CD4-positive, alpha-beta memory T cell (primary cell): Measurements from ENCODE around the gene ARFGAP2. TPM values are rescaled to one million over a fixed set of nuclear protein-coding genes. Genes with fewer than 3 reads are reported as not detected.

Experiments used
- CTCF ChIA-PET: fragments of 350-600 bp; sonication (Branson Sonifier 250); formaldehyde crosslinking; loops from one replicate; lab custom pipeline; 2021; ENCODE audit warnings: inconsistent platforms; ENCODE audit not compliant: partially characterized antibody; lab: Charles Lee
- POLR2A ChIA-PET: fragments of 350-600 bp; sonication (Branson Sonifier 250); formaldehyde crosslinking; loops from one replicate; lab custom pipeline; 2021; ENCODE audit not compliant: partially characterized antibody; lab: Charles Lee
- DNase-seq, 5 donors: peaks; one replicate each; pipeline versions ENCODE4 v3.0.0 to v3.0.0-alpha.2; 2020 to 2022; ENCODE audit warnings: mixed read lengths in 1 of 5
- H3K27ac ChIP-seq: one replicate; pipeline ENCODE4 v1.7.0; 2013; ENCODE audit warnings: low read depth, low read length
- H3K27me3 ChIP-seq: 2 replicates; pipeline ENCODE4 v1.7.0; 2013; ENCODE audit warnings: mild to moderate bottlenecking, low read length, moderate library complexity; ENCODE audit not compliant: insufficient read depth
- H3K36me3 ChIP-seq: 2 replicates; pipeline ENCODE4 v1.7.0; 2013; ENCODE audit warnings: mild to moderate bottlenecking, low read length, moderate library complexity; ENCODE audit not compliant: insufficient read depth
- H3K4me1 ChIP-seq: 2 replicates; pipeline ENCODE4 v1.7.0; 2013; ENCODE audit warnings: mild to moderate bottlenecking, low read length, moderate library complexity; ENCODE audit not compliant: insufficient read depth
- H3K4me3 ChIP-seq, 2 donors: one replicate each; pipeline ENCODE4 v1.7.0; 2013; ENCODE audit warnings: low read length in 2 of 2, mild to moderate bottlenecking in 1 of 2
- H3K9me3 ChIP-seq, 2 donors: one replicate each; pipeline ENCODE4 v1.7.0; 2013; ENCODE audit warnings: low read length in 2 of 2, control low read depth in 1 of 2; ENCODE audit not compliant: control insufficient read depth in 1 of 2
- H3K27ac Mint-ChIP-seq, 7 donors: one replicate each; pipeline ENCODE4 v1.8.0; 2020 to 2021; ENCODE audit warnings: mixed read lengths in 7 of 7, mild to moderate bottlenecking in 6 of 7, inconsistent platforms in 3 of 7, moderate library complexity in 3 of 7
- H3K27me3 Mint-ChIP-seq, 2 donors: one replicate each; pipeline ENCODE4 v1.8.0; 2020 to 2021; ENCODE audit warnings: mixed read lengths in 2 of 2
- H3K36me3 Mint-ChIP-seq, 2 donors: one replicate each; pipeline ENCODE4 v1.8.0; 2020 to 2021; ENCODE audit warnings: mixed read lengths in 2 of 2, inconsistent platforms in 1 of 2, mild to moderate bottlenecking in 1 of 2
- H3K4me1 Mint-ChIP-seq, 4 donors: one replicate each; pipeline ENCODE4 v1.8.0; 2020 to 2021; ENCODE audit warnings: mixed read lengths in 4 of 4, mild to moderate bottlenecking in 1 of 4
- H3K4me3 Mint-ChIP-seq, 8 donors: one replicate each; pipeline ENCODE4 v1.8.0; 2020 to 2021; ENCODE audit warnings: mixed read lengths in 8 of 8, mild to moderate bottlenecking in 7 of 8, moderate library complexity in 6 of 8, inconsistent platforms in 3 of 8
- H3K9me3 Mint-ChIP-seq, 8 donors: one replicate each; pipeline ENCODE4 v1.8.0; 2020 to 2021; ENCODE audit warnings: mixed read lengths in 8 of 8, mild to moderate bottlenecking in 5 of 8, inconsistent platforms in 3 of 8, moderate library complexity in 1 of 8
- intact Hi-C: fragments of 100-400 bp; cut with micrococcal nuclease; formaldehyde crosslinking; loops from one replicate; pipeline ENCODE4 v1.15.1; 2023
- polyA plus RNA-seq, 2 donors: library from polyadenylated mRNA; unstranded; fragments of 300-500 nt; fragmentation: Illumina TruSeq; gene quantifications; one replicate each; pipeline ENCODE4 v1.2.3, GENCODE V29; 2021
- total RNA-seq, 2 experiments: library from RNA; stranded (reverse); gene quantifications; one replicate each; pipeline ENCODE4 v1.2.3, GENCODE V29; 2021

ARFGAP2 gene
- total RNA-seq, result 100 to 1,000 TPM; 141 to 142 TPM
- polyA plus RNA-seq, result 100 to 1,000 TPM in 1 of 2 donors, 10 to 100 TPM in 1; 88.6 to 134 TPM

- Mint-ChIP-seq H3K36me3 (peaks cover 14 to 35% of the 10 kb centered on the region in 2 donors), H3K27ac (peak within 1 kb of the TSS; percentile 99 to 100 (median 99)), H3K27me3 (peaks cover 0 to 5% of the 10 kb centered on the region in 2 donors), H3K9me3 (no peaks in the 10 kb centered on the region), H3K4me1 (peaks cover 16 to 65% (median 36%) of the 10 kb centered on the region in 4 donors), H3K4me3 (peak within 1 kb of the TSS; percentile 97 to 100 (median 98))
- peak within 1 kb of the TSS; percentile 92 for H3K27ac ChIP-seq
- H3K4me3 ChIP-seq, result peak within 1 kb of the TSS; percentile 89 to 91
- peaks cover 32% of the 10 kb centered on the region for H3K36me3 ChIP-seq
- no peaks in the 10 kb centered on the region for H3K9me3 ChIP-seq
- CTCF ChIA-PET, result interaction anchor here (1.0 to 3.7 kb wide), 8 partner anchors 10 to 88 kb away, joined by 3 to 42 read pairs (median 8); partner anchors contain the start of genes DDB2 and PACSIN3
- peaks cover 42% of the 10 kb centered on the region for H3K4me1 ChIP-seq
- peak; percentile 96 to 97 (median 97) for DNase-seq
- POLR2A ChIA-PET, result interaction anchor here (0.5 to 3.6 kb wide), 11 partner anchors 10 to 1057 kb away, joined by 3 to 66 read pairs (median 11); partner anchors contain the start of genes ACP2, DDB2, MADD and PACSIN3
- no peaks in the 10 kb centered on the region for H3K27me3 ChIP-seq
- intact Hi-C loops, result loop anchor here (1.0 to 10.0 kb wide), 10 partner anchors 10 to 678 kb away; partner anchors contain the start of genes ACP2, DDB2, KBTBD4 and NDUFS3
These were observed at the start of gene ARFGAP2 for GRCh38 chr11:47176328-47177228. TSS of gene ARFGAP2 (minus strand) at chr11:47176879. CDS start at chr11:47176853, 26 bp downstream.

GRCh38 chr11:47225552-47226400 is 49.1 kb upstream of the ARFGAP2 start:
- CTCF ChIA-PET, result no interaction called here
- Histone ChIP-seq H3K27ac (no peak overlapping the region), H3K27me3 (no peaks in the 10 kb centered on the region), H3K9me3 (no peaks in the 10 kb centered on the region), H3K36me3 (no peaks in the 10 kb centered on the region), H3K4me3 (no peak overlapping the region), H3K4me1 (no peaks in the 10 kb centered on the region)
- H3K36me3 Mint-ChIP-seq, result peaks cover 27 to 34% of the 10 kb centered on the region in 2 donors
- peak overlapping the region in 3 of 7 donors; percentile 73 to 85 (median 75) for H3K27ac Mint-ChIP-seq
- DNase-seq, result no peak
- no peak overlapping the region for H3K4me3 Mint-ChIP-seq
- H3K27me3 Mint-ChIP-seq, result no peaks in the 10 kb centered on the region
- peaks cover 3 to 8% (median 5%) of the 10 kb centered on the region in 4 donors for H3K4me1 Mint-ChIP-seq
- intact Hi-C loops, result no loop called here
- POLR2A ChIA-PET, result interaction anchor here (0.6 kb wide), 1 partner anchor 148 kb away, joined by 4 read pairs; no protein-coding TSS in a partner anchor
- H3K9me3 Mint-ChIP-seq, result no peaks in the 10 kb centered on the region

- Mint-ChIP-seq H3K9me3 (no peaks in the 10 kb centered on the region), H3K4me3 (no peak overlapping the region), H3K36me3 (peaks cover 29 to 43% of the 10 kb centered on the region in 2 donors), H3K27ac (peak overlapping the region in 1 of 7 donors; percentile 19), H3K27me3 (no peaks in the 10 kb centered on the region), H3K4me1 (peaks cover 15 to 22% (median 17%) of the 10 kb centered on the region in 4 donors)
- DNase-seq, result no peak
- no peaks in the 10 kb centered on the region for H3K27me3 ChIP-seq
- intact Hi-C loops, result no loop called here
- POLR2A ChIA-PET, result no interaction called here
- CTCF ChIA-PET, result interaction anchor here (1.9 kb wide), 1 partner anchor 10 kb away, joined by 4 read pairs; no protein-coding TSS in a partner anchor
- no peak overlapping the region for H3K4me3 ChIP-seq
- peaks cover 10% of the 10 kb centered on the region for H3K4me1 ChIP-seq
- no peak overlapping the region for H3K27ac ChIP-seq
- H3K9me3 ChIP-seq, result no peaks in the 10 kb centered on the region
- peaks cover 12% of the 10 kb centered on the region for H3K36me3 ChIP-seq
These were observed 46.0 kb upstream of the ARFGAP2 start for GRCh38 chr11:47222696-47223095.

- H3K27me3 ChIP-seq, result no peaks in the 10 kb centered on the region
- Mint-ChIP-seq H3K27ac (peak overlapping the region in 5 of 7 donors; percentile 4 to 83 (median 24)), H3K9me3 (no peaks in the 10 kb centered on the region), H3K36me3 (peaks cover 14 to 50% of the 10 kb centered on the region in 2 donors), H3K4me1 (peaks cover 26 to 38% (median 29%) of the 10 kb centered on the region in 4 donors), H3K27me3 (no peaks in the 10 kb centered on the region), H3K4me3 (peak overlapping the region in 1 of 8 donors; percentile 45)
- DNase-seq, result no peak
- CTCF ChIA-PET, result interaction anchor here (2.0 kb wide), 1 partner anchor 43 kb away, joined by 4 read pairs; no protein-coding TSS in a partner anchor
- intact Hi-C loops, result no loop called here
- H3K4me3 ChIP-seq, result no peak overlapping the region
- POLR2A ChIA-PET, result interaction anchor here (0.8 to 1.7 kb wide), 5 partner anchors 9 to 34 kb away, joined by 3 to 5 read pairs (median 4); partner anchors contain the start of gene ACP2
- no peaks in the 10 kb centered on the region for H3K9me3 ChIP-seq
- no peak overlapping the region for H3K27ac ChIP-seq
- H3K36me3 ChIP-seq, result peaks cover 12% of the 10 kb centered on the region
- H3K4me1 ChIP-seq, result peaks cover 29% of the 10 kb centered on the region
These were observed 43.7 kb upstream of the ARFGAP2 start for GRCh38 chr11:47220401-47220821.

- intact Hi-C loops, result loop anchor here (1.0 to 5.0 kb wide), 2 partner anchors 18 to 551 kb away; partner anchors contain the start of gene FNBP4
These were observed 39.6 kb upstream of the ARFGAP2 start for GRCh38 chr11:47216121-47216798.

More at GRCh38 chr11:47216121-47216798, 39.6 kb upstream of the ARFGAP2 start:
- peak overlapping the region; percentile 81 for H3K27ac ChIP-seq
- H3K4me1 ChIP-seq, result peaks cover 37% of the 10 kb centered on the region
- Mint-ChIP-seq H3K36me3 (peaks cover 14 to 43% of the 10 kb centered on the region in 2 donors), H3K9me3 (no peaks in the 10 kb centered on the region), H3K27ac (peak overlapping the region; percentile 90 to 100 (median 98)), H3K27me3 (no peaks in the 10 kb centered on the region), H3K4me1 (peaks cover 25 to 43% (median 34%) of the 10 kb centered on the region in 4 donors), H3K4me3 (peak overlapping the region; percentile 99 to 100 (median 99))
- peak in 4 of 5 donors; percentile 13 to 78 (median 29) for DNase-seq
- POLR2A ChIA-PET, result interaction anchor here (1.0 to 5.3 kb wide), 13 partner anchors 13 to 516 kb away, joined by 3 to 92 read pairs (median 8); partner anchors contain the start of genes ACP2, ARFGAP2, ARHGAP1 and MADD
- CTCF ChIA-PET, result interaction anchor here (0.8 to 4.4 kb wide), 13 partner anchors 14 to 238 kb away, joined by 3 to 42 read pairs (median 7); partner anchors contain the start of genes ACP2 and PACSIN3
- H3K9me3 ChIP-seq, result no peaks in the 10 kb centered on the region
- H3K36me3 ChIP-seq, result peaks cover 12% of the 10 kb centered on the region
- no peaks in the 10 kb centered on the region for H3K27me3 ChIP-seq
- peak overlapping the region; percentile 54 to 95 for H3K4me3 ChIP-seq
